Spleen (tissue), 11 donors: ENCODE results near the gene DDX53. TPM values are rescaled to one million over a fixed set of nuclear protein-coding genes. Genes with fewer than 3 reads are reported as not detected.

Experiments used
- DNase-seq: peaks from one replicate; pipeline ENCODE4 v3.0.0-alpha.2; 2020
- H3K27ac ChIP-seq, 8 donors: fragments of 200-600 bp; sonication (generic) in 7 of 8; 1 replicate in 4 of 8; 2 replicates in 4 of 8; pipeline versions ENCODE4 v1.5.0 to v1.8.0; 2016 to 2021; ENCODE audit warnings: inconsistent platforms in 4 of 8, mild to moderate bottlenecking in 4 of 8, moderate library complexity in 1 of 8
- H3K27me3 ChIP-seq, 7 donors: fragments of 200-600 bp; sonication (generic) in 6 of 7; replicated peaks in 1 of 7; 1 replicate in 4 of 7; 2 replicates in 3 of 7; pipeline versions ENCODE4 v1.5.0 to v1.8.0; 2016 to 2021; ENCODE audit warnings: inconsistent platforms in 3 of 7, mild to moderate bottlenecking in 1 of 7
- H3K36me3 ChIP-seq, 6 donors: fragments of 200-600 bp; sonication (generic) in 5 of 6; 1 replicate in 4 of 6; 2 replicates in 2 of 6; pipeline versions ENCODE4 v1.5.0 to v1.8.0; 2016 to 2021; ENCODE audit warnings: inconsistent platforms in 2 of 6
- H3K4me1 ChIP-seq, 6 donors: fragments of 200-600 bp; sonication (generic) in 5 of 6; 1 replicate in 3 of 6; 2 replicates in 3 of 6; pipeline versions ENCODE4 v1.5.0 to v1.8.0; 2016 to 2021; ENCODE audit warnings: inconsistent platforms in 3 of 6
- H3K4me3 ChIP-seq, 8 donors: fragments of 200-600 bp; sonication (generic) in 7 of 8; 1 replicate in 4 of 8; 2 replicates in 4 of 8; pipeline versions ENCODE4 v1.5.0 to v1.8.0; 2016 to 2021; ENCODE audit warnings: inconsistent platforms in 4 of 8, mild to moderate bottlenecking in 4 of 8, moderate library complexity in 2 of 8
- H3K9me3 ChIP-seq, 8 donors: fragments of 200-600 bp; sonication (generic) in 7 of 8; 1 replicate in 4 of 8; 2 replicates in 4 of 8; pipeline versions ENCODE4 v1.5.0 to v1.8.0; 2016 to 2021; ENCODE audit warnings: inconsistent platforms in 4 of 8
- POLR2A ChIP-seq, 3 donors: fragments of 450-650 bp; IDR thresholded peaks; one replicate each; pipeline ENCODE4 v1.5.1; 2017; ENCODE audit warnings: antibody characterized with exemption in 3 of 3, mild to moderate bottlenecking in 1 of 3
- POLR2AphosphoS5 ChIP-seq, 3 donors: sonication (generic); formaldehyde crosslinking; IDR thresholded peaks; one replicate each; pipeline ENCODE4 v1.5.1; 2017; ENCODE audit warnings: antibody characterized with exemption in 3 of 3
- WGBS, 5 donors: extraction: QIAGEN DNeasy Blood & Tissue Kit in 3 of 5; methylation state at CpG; one replicate each; pipeline versions ENCODE4 v1.1.5 to v1.1.7; 2013 to 2018; 5-methylcytosine and 5-hydroxymethylcytosine counted together
- intact Hi-C: fragments of 100-400 bp; cut with DNase I; formaldehyde crosslinking; loops from one replicate; pipeline ENCODE4 v1.15.0; 2023; ENCODE audit warnings: low total_unique reads
- polyA plus RNA-seq, 3 donors: library from polyadenylated mRNA; stranded (reverse); fragments of 200-250 nt; gene quantifications; one replicate each; pipeline ENCODE4 v1.2.1, GENCODE V29; 2013
- total RNA-seq, 7 donors: library from RNA; depleted of rRNA in 3 of 7; stranded (reverse); fragments of >200 nt in 3 of 7; fragmentation: NEBNext Ultra II Directional in 4 of 7; extraction: Animal tissue kit (Norgen Biotek cat#: 25700) in 4 of 7; gene quantifications; one replicate each; pipeline versions ENCODE4 v1.1.0 to v1.2.1, GENCODE V29; 2016 to 2021
- TF ChIP-seq, protein P1 (sequence below), 11 experiments: fragments of 200-600 bp in 7 of 11; fragments of 450-650 bp in 4 of 11; sonication (generic) in 4 of 11; IDR thresholded peaks in 8 of 11; conservative IDR thresholded peaks in 3 of 11; 1 replicate in 7 of 11; 2 replicates in 4 of 11; pipeline versions ENCODE4 v1.4.0 to v1.8.0; 2016 to 2021; ENCODE audit warnings: antibody characterized with exemption in 11 of 11, inconsistent platforms in 4 of 11, mild to moderate bottlenecking in 1 of 11
- donor health status: healthy with polysubstance abuse.
- donor health status: DM: no; HTN: no; CAD: no; lungs with moderate emphysema.
- donor health status: DM: no; HTN: no; CAD: no.
- donor health status: Bipolar disorder and iron deficiency.
- donor health status: healthy.
- donor health status: DM: no; HTN: no; CAD: no.
- donor health status: DM: yes; HTN: yes; CAD: no.

Gene DDX53
- total and polyA plus RNA-seq, 10 donors, result not detected

GRCh38 chrX:23052324-23052723 lies 52.6 kb downstream of the DDX53 start:
- H3K9me3 ChIP-seq, result no peaks in the 10 kb centered on the region
- intact Hi-C loops, result no loop called here
- H3K4me3 ChIP-seq, result no peak overlapping the region
- WGBS, 5 donors, result 71 to 89% (median 85%) methylated on average over 3 of the region's 3 CpGs
- no peaks in the 10 kb centered on the region for H3K4me1 ChIP-seq
- H3K27me3 ChIP-seq, result peaks cover 0 to 3% (median 0%) of the 10 kb centered on the region in 7 donors
- H3K27ac ChIP-seq, result no peak overlapping the region
- no peaks in the 10 kb centered on the region for H3K36me3 ChIP-seq
- TF ChIP-seq, protein P1, sequence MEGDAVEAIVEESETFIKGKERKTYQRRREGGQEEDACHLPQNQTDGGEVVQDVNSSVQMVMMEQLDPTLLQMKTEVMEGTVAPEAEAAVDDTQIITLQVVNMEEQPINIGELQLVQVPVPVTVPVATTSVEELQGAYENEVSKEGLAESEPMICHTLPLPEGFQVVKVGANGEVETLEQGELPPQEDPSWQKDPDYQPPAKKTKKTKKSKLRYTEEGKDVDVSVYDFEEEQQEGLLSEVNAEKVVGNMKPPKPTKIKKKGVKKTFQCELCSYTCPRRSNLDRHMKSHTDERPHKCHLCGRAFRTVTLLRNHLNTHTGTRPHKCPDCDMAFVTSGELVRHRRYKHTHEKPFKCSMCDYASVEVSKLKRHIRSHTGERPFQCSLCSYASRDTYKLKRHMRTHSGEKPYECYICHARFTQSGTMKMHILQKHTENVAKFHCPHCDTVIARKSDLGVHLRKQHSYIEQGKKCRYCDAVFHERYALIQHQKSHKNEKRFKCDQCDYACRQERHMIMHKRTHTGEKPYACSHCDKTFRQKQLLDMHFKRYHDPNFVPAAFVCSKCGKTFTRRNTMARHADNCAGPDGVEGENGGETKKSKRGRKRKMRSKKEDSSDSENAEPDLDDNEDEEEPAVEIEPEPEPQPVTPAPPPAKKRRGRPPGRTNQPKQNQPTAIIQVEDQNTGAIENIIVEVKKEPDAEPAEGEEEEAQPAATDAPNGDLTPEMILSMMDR (IDR thresholded peaks at IDR 0.05 in 8 of 11, conservative IDR thresholded peaks at IDR 0.05 in 3 of 11), result no peak
- TF ChIP-seq POLR2AphosphoS5 (IDR thresholded peaks at IDR 0.05) (no peak), POLR2A (IDR thresholded peaks at IDR 0.05) (no peak)
- no peak for DNase-seq
